GM21529 (cell line): ENCODE measurements around the gene ABCA6.

Source experiments
- ATAC-seq: cut with Tn5 transposase; IDR thresholded peaks from one replicate; pipeline ENCODE4 v1.9.1; 2021; ENCODE audit not compliant: unreplicated experiment

ABCA6 gene

GRCh38 chr17:69142175-69142802, 594 bp upstream of the ABCA6 start:
- no peak for ATAC-seq

DNA sequence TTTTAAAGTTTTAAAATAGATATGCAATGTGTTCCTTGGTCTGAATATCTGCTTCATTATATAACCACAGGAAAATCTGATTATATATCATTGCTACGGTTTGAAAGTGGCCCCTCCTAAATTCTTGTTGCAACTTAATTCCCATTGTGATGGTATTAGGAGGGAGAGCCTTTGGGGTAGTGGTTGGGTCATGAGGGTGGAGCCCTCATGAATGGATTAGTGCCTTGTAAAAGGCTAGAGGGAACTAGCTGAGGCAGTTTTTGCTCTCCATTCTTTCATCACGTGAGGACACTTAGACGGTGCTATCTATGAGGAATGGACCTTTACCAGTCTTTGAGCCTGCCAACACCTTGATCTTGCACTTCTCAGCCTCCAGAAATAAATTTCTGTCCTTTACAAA, 7.6 kb downstream of the ABCA6 start:
- ATAC-seq = no peak

DNA sequence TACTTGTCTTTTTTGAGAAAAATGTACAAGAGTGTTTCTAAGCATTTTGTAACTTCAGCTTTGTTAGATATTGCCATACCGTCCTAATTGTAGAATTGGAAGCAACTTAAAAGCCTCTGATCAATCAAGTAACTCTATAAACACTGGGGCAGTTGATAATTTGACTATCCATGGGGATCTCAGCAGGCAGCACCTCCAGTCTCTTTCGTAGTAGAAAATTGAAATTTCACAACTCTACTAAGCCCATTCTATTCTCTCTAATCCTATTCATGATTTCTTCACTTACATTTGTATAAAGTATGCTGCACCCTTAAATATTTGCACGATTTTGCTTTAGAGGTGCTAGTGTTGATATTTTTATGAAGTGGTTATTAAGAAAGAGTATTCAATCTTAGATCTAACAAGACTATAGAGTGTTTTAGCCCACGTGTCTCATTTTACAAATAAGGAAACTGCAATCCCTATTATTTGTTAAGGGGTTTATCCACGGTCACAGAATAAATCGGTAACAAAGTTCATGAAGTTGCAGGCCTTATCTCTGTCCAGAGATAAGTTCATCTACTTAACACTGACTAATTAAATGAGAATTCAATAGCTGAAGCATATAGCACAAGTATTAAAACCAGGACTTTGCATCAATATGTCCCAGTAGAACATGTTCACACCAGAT, 10.9 kb downstream of the ABCA6 start:
- ATAC-seq = no peak

GRCh38 chr17:69123626-69124025, 18.1 kb downstream of the ABCA6 start:
- ATAC-seq = no peak

- no peak for ATAC-seq
These were observed 19.6 kb downstream of the ABCA6 start for GRCh38 chr17:69122065-69122464.

DNA sequence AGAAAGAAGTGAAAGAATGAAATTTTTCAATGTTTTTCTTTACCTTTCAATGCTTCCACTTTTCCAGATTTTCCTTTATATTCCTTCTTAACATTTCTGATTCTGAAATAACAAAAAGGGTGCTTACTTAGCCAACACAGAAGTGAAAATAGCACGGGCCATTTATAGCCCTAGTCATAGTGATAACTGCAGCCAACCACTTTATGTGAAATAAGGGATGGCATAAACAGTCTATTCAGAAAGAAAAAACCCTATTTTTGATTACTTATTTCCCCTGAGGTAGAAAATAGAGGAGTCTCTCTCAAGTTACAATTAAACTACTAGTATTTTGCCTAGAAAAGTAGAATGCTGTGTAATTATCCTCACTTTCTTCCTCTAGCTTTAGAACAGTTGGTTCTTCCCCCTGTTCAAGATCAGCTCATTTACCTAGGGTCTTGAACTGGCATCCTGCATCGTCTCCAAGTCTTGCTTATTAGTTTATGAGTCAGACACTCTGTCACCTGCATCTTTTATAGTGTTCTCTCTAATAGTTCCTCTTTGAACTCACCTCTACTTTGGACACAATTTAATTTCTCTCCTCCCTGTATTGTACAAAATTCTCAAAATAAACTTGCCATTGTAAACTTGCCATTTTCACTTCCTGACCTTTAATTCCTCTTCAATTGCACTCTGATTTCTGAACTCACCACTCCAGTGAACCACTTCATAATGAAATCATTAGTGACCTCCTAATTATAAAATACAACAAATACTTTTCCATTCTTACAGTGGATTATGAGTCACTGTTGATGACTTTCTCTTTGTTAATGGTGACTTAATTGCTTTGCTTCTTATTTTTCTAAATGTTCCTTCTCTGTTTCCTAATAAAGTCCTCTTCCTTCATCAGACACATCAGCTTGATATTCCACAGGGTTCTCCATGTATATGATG, 23.6 kb downstream of the ABCA6 start:
- ATAC-seq = peak; percentile 44

DNA sequence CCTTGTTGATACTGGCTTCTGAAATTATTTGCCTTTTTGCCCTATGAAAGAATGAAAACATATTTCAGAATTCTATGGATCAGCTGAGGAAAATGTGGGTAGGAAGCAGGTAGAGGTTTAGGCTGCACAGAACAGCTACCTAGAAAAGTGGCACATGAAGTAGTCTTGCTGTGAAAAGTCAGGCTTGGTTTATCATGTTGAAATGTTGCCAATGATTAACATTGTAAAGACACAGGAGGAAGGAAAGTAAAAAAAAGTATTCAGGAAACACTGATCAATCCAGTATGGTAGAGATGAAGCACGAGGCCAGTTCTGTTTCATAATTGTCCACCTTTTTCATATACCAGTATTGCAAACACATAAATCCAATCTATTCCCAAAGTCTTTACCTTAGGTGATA, 29.9 kb downstream of the ABCA6 start:
- no peak for ATAC-seq

- ATAC-seq = no peak
These were observed 35.6 kb downstream of the ABCA6 start for GRCh38 chr17:69105907-69106730.

- no peak for ATAC-seq
These were observed 38.0 kb downstream of the ABCA6 start for GRCh38 chr17:69103557-69104233.

GRCh38 chr17:69098625-69099024, 43.1 kb downstream of the ABCA6 start:
- no peak for ATAC-seq

DNA sequence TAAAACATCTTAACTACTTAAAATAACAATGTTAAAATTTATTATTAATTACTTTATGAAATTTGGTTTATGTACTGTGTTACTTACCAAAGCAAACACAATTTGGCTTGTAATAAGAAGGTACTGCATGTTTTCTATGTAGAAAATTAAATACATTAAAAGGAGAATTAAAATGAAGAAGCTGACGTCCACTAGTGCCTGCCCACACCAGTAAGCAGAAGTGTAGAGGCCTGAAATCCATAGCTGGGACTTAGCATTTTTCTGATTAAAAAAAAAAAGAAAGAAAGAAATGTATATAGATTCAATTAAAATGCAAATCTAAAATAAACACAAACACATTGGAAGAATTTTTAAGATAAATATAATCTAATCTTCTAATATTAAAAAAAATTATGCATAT, 45.2 kb downstream of the ABCA6 start:
- no peak for ATAC-seq

DNA sequence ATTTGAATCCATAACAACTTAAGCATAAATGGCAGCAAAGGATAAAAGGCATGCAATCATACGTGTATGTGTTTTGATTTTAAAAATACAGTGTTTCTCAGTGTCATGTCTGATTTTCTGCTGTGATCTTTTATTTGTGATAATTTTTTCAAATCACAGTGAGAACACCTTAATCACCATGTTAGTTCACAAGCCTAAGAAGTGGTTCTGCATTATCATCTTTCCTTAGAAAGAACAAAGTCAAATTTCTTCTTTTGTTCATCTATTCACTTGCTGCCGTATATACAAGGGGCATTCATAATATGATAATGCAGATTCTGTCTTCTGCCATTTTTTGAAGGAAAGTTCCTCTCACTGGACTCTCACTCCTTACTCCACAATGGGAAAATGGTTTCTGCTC, 47.7 kb downstream of the ABCA6 start:
- ATAC-seq = no peak

DNA sequence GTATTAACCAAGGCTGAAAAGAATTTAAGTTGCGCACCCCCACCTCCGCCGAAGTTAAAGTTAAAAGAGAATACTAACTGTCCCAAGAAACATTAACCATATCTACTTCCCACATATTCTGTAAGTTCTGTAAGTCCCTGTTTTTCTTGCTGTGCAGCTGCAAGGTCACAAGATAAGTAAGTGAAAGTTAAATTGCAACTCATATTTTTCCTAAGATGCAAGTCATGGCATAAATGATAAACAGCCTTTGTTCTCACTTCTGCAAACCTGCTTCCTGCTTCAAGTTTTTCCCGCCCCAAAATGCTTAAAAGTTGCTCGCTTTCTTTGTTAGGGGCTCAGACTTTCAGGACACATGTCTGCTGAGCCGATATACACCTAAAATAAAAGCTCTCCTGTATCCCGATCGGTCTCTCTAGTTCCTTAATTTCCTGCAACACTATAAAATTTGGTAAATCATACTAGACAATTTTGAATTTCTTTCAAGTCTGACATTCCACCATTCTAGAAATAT, 48.4 kb downstream of the ABCA6 start:
- no peak for ATAC-seq

DNA sequence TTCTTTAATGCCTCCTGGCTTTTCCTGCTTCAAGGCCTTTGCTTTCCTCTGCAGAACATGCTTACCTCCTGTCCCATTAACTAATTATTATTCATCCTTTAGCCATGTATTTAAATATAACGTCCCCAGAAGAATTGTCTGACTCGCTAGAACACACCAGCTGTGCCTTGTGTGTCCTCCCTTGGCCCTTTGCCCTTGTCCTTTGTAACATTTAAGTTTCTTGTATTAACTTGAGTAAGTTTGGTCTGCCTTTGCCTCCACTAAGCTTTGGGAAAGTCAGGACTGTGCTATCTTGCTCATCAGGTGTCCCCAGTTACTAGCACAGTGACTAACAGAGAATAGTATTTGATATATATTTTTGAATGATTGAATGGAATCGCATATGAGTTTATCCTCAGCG, 51.3 kb downstream of the ABCA6 start:
- ATAC-seq = no peak

- ATAC-seq = no peak
These were observed 53.0 kb downstream of the ABCA6 start for GRCh38 chr17:69088643-69089200.

- ATAC-seq = no peak
These were observed 55.1 kb downstream of the ABCA6 start for GRCh38 chr17:69086641-69087040.

GRCh38 chr17:69084911-69085310, 56.8 kb downstream of the ABCA6 start:
- ATAC-seq = no peak

GRCh38 chr17:69082696-69083095, 59.0 kb downstream of the ABCA6 start:
- ATAC-seq = no peak

DNA sequence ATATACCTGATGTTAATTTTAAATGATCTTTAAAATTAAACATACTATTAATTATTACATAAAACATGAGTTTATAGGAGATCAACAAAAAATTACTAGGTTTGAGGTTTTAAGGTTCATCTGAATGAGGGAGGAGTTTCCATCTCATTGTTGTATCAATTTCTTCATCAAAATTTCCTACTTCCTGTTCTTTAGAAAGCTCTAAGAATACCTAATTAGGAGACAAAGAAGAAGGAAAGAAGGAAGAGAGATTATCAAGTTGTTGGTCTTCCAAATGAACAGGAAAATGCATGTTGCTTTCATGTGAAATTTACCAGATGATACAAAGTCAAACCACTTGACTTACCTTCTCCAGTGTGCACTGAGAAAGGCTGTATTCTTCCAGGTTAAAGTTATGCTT, 62.8 kb downstream of the ABCA6 start:
- ATAC-seq = no peak

DNA sequence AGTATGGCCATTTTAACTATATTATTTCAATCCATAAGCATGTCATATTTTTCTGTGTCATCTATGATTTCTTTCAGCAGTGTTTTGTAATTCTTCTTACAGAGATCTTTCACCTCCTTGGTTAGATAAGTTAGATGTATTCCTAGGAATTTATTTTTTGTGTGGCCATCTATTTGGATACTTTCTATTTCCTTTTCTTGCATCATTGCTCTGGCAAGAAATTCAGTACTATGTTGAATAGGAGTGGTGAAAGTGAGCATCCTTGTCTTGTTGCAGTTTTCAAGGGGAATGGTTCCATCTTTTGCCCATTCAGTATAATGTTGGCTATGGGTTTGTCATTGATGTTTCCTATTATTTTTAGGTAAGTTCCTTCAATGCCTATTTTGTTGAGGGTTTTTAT, 65.9 kb downstream of the ABCA6 start:
- ATAC-seq = no peak
